K562 (cell line): ENCODE results near the gene CCL24. TPM values are rescaled to one million over a fixed set of nuclear protein-coding genes. Genes with fewer than 3 reads are reported as not detected.
A peak's percentile ranks its signal among the peaks of the same experiment; 100 is the strongest.

Experiments
- ATF7 ChIP-seq: fragments of 450-650 bp; IDR thresholded peaks from 2 replicates; pipeline ENCODE4 v1.7.1; 2014; ENCODE audit warnings: mild to moderate bottlenecking, moderate library complexity
- BCL6 ChIP-seq: fragments of 250-450 bp; sonication (Bioruptor Pico); IDR thresholded peaks from 2 replicates; pipeline ENCODE4 v1.4.0; 2020
- CHCHD3 ChIP-seq: fragments of 250-450 bp; sonication (Bioruptor Pico); IDR thresholded peaks from 2 replicates; pipeline ENCODE4 v2.1.2; 2022; ENCODE audit warnings: mild to moderate bottlenecking
- FIP1L1 ChIP-seq: fragments of 200-400 bp; formaldehyde crosslinking; IDR thresholded peaks from 2 replicates; pipeline ENCODE4 v1.6.1; 2018; ENCODE audit warnings: mild to moderate bottlenecking, low read depth, low read length; ENCODE audit not compliant: poor library complexity, severe bottlenecking
- FOXM1 ChIP-seq, 2 experiments: fragments of 450-650 bp in 1 of 2; sonication (generic) in 1 of 2; formaldehyde crosslinking in 1 of 2; IDR thresholded peaks; 2 replicates each; pipeline versions ENCODE4 v1.6.1 to v1.9.0; 2017 to 2022; ENCODE audit warnings: low read depth in 2 of 2, mild to moderate bottlenecking in 2 of 2, missing genetic modification reagents in 1 of 2, moderate library complexity in 1 of 2
- FOXP1 ChIP-seq: sonication (generic); formaldehyde crosslinking; IDR thresholded peaks from 2 replicates; pipeline ENCODE4 v1.8.0; 2022; ENCODE audit warnings: mild to moderate bottlenecking, missing genetic modification reagents
- GABPA ChIP-seq: fragments of 200-800 bp; sonication (Bioruptor generic); conservative IDR thresholded peaks from 2 replicates; pipeline ENCODE4 v1.6.1; 2016; ENCODE audit warnings: low read depth, missing genetic modification characterization, missing compliant biosample characterization
- GATAD2B ChIP-seq: fragments of 450-650 bp; IDR thresholded peaks from 2 replicates; pipeline ENCODE4 v1.6.1; 2017; ENCODE audit warnings: mild to moderate bottlenecking, borderline replicate concordance
- MIER1 ChIP-seq: fragments of 450-650 bp; IDR thresholded peaks from 2 replicates; pipeline ENCODE4 v1.6.1; 2016; ENCODE audit warnings: antibody characterized with exemption, mild to moderate bottlenecking, low read depth
- NFXL1 ChIP-seq: fragments of 450-650 bp; formaldehyde crosslinking; IDR thresholded peaks from 2 replicates; pipeline ENCODE4 v1.4.0; 2021; ENCODE audit warnings: mild to moderate bottlenecking
- NR3C1 ChIP-seq: sonication (generic); formaldehyde crosslinking; IDR thresholded peaks from 2 replicates; pipeline ENCODE4 v1.8.1; 2022; ENCODE audit warnings: missing genetic modification reagents
- RB1 ChIP-seq: fragments of 450-650 bp; IDR thresholded peaks from 2 replicates; pipeline ENCODE4 v1.6.1; 2017; ENCODE audit warnings: low read depth, mild to moderate bottlenecking
- RHOXF2B ChIP-seq: fragments of 250-450 bp; sonication (Bioruptor Pico); conservative IDR thresholded peaks from 2 replicates; pipeline ENCODE4 v1.5.1; 2021
- RUNX1 ChIP-seq: sonication (generic); IDR thresholded peaks from 2 replicates; pipeline ENCODE4 v1.6.1; 2016; ENCODE audit warnings: antibody characterized with exemption, low read depth
- TCFL5 ChIP-seq: fragments of 250-450 bp; sonication (Bioruptor Pico); conservative IDR thresholded peaks from 2 replicates; pipeline ENCODE4 v1.6.1; 2021; ENCODE audit warnings: mild to moderate bottlenecking, moderate library complexity, matching md5 sums
- TRIM24 ChIP-seq, 2 experiments: fragments of 450-650 bp; IDR thresholded peaks; 2 replicates each; pipeline ENCODE4 v1.6.1; 2016
- ZNF175 ChIP-seq: fragments of 200-800 bp; sonication (Bioruptor generic); IDR thresholded peaks from 2 replicates; pipeline ENCODE4 v1.6.1; 2016; ENCODE audit warnings: low read depth, mild to moderate bottlenecking, missing genetic modification characterization, missing compliant biosample characterization
- ZNF282 ChIP-seq: sonication (generic); formaldehyde crosslinking; IDR thresholded peaks from 2 replicates; pipeline ENCODE4 v1.8.1; 2023; ENCODE audit warnings: missing genetic modification reagents
- ZNF444 ChIP-seq: fragments of 250-450 bp; sonication (Bioruptor Pico); IDR thresholded peaks from 2 replicates; pipeline ENCODE4 v1.4.0; 2020; ENCODE audit warnings: mild to moderate bottlenecking, moderate library complexity
- ZNF699 ChIP-seq: fragments of 250-450 bp; sonication (Bioruptor Pico); IDR thresholded peaks from 2 replicates; pipeline ENCODE4 v1.8.0; 2021; ENCODE audit warnings: mild to moderate bottlenecking, moderate library complexity; ENCODE audit not compliant: insufficient replicate concordance
- ZNF778 ChIP-seq: fragments of 450-650 bp; formaldehyde crosslinking; IDR thresholded peaks from 2 replicates; pipeline ENCODE4 v1.4.0; 2020; ENCODE audit warnings: mild to moderate bottlenecking, moderate library complexity
- polyA plus RNA-seq, 8 experiments: library from polyadenylated mRNA; depleted of rRNA in 4 of 8; stranded (reverse) in 5 of 8; unstranded in 3 of 8; fragments of >200 nt; fragmentation: Nextera tagmentation in 2 of 8; fragmentation: Illumina TruSeq in 1 of 8; extraction: Ambion mirVana in 2 of 8; extraction: Trizol in 1 of 8; gene quantifications; 2 replicates each; pipeline versions ENCODE4 v1.2.1 to v1.2.3, GENCODE V29; 2011 to 2014; ENCODE audit warnings: inconsistent platforms in 1 of 8, missing spikeins in 1 of 8
- total RNA-seq, 7 experiments: library from RNA; depleted of rRNA in 6 of 7; stranded (reverse); fragments of >200 nt in 6 of 7; fragmentation: Illumina TruSeq in 2 of 7; extraction: Trizol in 2 of 7; gene quantifications; 2 replicates each; pipeline versions ENCODE4 v1.2.1 to v1.2.3, GENCODE V29; 2011 to 2021; ENCODE audit warnings: low replicate concordance in 1 of 7
- TF ChIP-seq, protein P1 (sequence below), 2 experiments: fragments of 450-650 bp; IDR thresholded peaks; 2 replicates each; pipeline ENCODE4 v1.6.1; 2016
- TF ChIP-seq, protein P2 (sequence below): IDR thresholded peaks from 2 replicates; pipeline ENCODE4 v1.6.1; 2012; ENCODE audit warnings: low read depth, low read length, improper control_type of control experiment, borderline replicate concordance
- TF ChIP-seq, protein P3 (sequence below): sonication (generic); formaldehyde crosslinking; IDR thresholded peaks from 2 replicates; pipeline ENCODE4 v1.8.1; 2023; ENCODE audit warnings: mild to moderate bottlenecking, missing genetic modification reagents
- TF ChIP-seq, protein P4 (sequence below), 2 experiments: IDR thresholded peaks; 2 replicates each; pipeline ENCODE4 v1.6.1; 2011; ENCODE audit warnings: borderline replicate concordance in 1 of 2, control low read depth in 1 of 2, low read depth in 1 of 2, low read length in 1 of 2, mild to moderate bottlenecking in 1 of 2, mixed read lengths in 1 of 2, moderate library complexity in 1 of 2; ENCODE audit not compliant: insufficient read depth in 1 of 2, insufficient read length in 1 of 2, poor library complexity in 1 of 2, severe bottlenecking in 1 of 2; ENCODE audit errors: extremely low read depth in 1 of 2

Gene CCL24
- total and polyA plus RNA-seq, 9 of the 15 experiments (the other 6 are each of a cell fraction or from before 2014, with no cell fraction given): 0.45 to 3.6 (median 0.95) TPM; not detected in 1

DNA sequence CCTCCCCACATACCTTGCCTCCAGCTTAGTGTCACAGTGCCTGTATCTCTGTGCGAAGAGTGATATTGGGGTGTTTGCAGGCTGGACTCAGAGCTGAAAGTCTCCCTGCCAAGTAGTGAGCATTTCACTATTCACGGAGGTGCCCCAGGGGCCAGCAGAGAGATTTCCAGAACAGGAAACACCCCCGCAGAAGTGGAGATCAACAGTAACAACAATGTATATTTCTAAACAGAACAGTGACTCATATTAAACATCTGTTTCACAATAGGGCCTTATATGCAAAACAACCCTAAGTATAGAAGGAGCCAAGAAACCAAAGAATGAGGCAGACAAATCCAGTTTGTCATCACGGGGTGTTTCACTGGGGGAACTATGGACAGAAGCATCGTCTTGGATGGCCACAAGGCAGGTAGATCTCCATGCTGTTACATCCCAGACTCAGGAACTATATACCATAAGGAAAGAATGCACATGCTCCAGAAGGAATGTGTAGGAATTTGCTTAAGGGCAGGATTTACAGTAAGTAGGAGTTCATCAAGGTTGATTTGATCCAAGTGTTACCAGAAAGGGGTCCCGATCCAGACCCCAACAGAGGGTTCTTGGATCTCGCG, 29.3 kb upstream of the CCL24 start (continued):
- TF ChIP-seq, protein P1, sequence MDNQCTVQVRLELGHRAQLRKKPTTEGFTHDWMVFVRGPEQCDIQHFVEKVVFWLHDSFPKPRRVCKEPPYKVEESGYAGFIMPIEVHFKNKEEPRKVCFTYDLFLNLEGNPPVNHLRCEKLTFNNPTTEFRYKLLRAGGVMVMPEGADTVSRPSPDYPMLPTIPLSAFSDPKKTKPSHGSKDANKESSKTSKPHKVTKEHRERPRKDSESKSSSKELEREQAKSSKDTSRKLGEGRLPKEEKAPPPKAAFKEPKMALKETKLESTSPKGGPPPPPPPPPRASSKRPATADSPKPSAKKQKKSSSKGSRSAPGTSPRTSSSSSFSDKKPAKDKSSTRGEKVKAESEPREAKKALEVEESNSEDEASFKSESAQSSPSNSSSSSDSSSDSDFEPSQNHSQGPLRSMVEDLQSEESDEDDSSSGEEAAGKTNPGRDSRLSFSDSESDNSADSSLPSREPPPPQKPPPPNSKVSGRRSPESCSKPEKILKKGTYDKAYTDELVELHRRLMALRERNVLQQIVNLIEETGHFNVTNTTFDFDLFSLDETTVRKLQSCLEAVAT (IDR thresholded peaks at IDR 0.05): no peak
- no peak for TF ChIP-seq RUNX1
- no peak for TF ChIP-seq ZNF282 (CRISPR knock-in tag)
- no peak for TF ChIP-seq NR3C1 (CRISPR knock-in tag)
- TF ChIP-seq ATF7: peak; percentile 51; the same call in 1 of the 2 replicates
- no peak for TF ChIP-seq NFXL1 (CRISPR knock-in tag)
- TF ChIP-seq, protein P2, sequence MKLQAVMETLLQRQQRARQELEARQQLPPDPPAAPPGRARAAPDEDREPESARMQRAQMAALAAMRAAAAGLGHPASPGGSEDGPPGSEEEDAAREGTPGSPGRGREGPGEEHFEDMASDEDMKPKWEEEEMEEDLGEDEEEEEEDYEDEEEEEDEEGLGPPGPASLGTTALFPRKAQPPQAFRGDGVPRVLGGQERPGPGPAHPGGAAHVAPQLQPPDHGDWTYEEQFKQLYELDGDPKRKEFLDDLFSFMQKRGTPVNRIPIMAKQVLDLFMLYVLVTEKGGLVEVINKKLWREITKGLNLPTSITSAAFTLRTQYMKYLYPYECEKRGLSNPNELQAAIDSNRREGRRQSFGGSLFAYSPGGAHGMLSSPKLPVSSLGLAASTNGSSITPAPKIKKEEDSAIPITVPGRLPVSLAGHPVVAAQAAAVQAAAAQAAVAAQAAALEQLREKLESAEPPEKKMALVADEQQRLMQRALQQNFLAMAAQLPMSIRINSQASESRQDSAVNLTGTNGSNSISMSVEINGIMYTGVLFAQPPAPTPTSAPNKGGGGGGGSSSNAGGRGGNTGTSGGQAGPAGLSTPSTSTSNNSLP: no peak
- TF ChIP-seq ZNF175 (CRISPR knock-in tag): no peak
- TF ChIP-seq GABPA (tag): 0 out of 2 replicates have a peak, but pooled peaks have one; percentile 37
- no peak for TF ChIP-seq ZNF699 (CRISPR knock-in tag)
- peak; percentile 12 to 58; a peak in 3 of 4 replicates for TF ChIP-seq TRIM24 (IDR thresholded peaks at IDR 0.05)
- no peak for TF ChIP-seq FIP1L1
- no peak for TF ChIP-seq ZNF778
- peak; percentile 72; the same call in 1 of the 2 replicates for TF ChIP-seq CHCHD3 (CRISPR knock-in tag)
- TF ChIP-seq GATAD2B: no peak
- TF ChIP-seq FOXP1 (CRISPR knock-in tag): 0 out of 2 replicates have a peak, but pooled peaks have one; percentile 26
- TF ChIP-seq, protein P3, sequence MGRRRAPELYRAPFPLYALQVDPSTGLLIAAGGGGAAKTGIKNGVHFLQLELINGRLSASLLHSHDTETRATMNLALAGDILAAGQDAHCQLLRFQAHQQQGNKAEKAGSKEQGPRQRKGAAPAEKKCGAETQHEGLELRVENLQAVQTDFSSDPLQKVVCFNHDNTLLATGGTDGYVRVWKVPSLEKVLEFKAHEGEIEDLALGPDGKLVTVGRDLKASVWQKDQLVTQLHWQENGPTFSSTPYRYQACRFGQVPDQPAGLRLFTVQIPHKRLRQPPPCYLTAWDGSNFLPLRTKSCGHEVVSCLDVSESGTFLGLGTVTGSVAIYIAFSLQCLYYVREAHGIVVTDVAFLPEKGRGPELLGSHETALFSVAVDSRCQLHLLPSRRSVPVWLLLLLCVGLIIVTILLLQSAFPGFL: no peak
- no peak for TF ChIP-seq RB1
- TF ChIP-seq RHOXF2B (CRISPR knock-in tag): no peak
- no peak for TF ChIP-seq ZNF444
- no peak for TF ChIP-seq BCL6 (CRISPR knock-in tag)
- TF ChIP-seq TCFL5 (CRISPR knock-in tag): no peak
- no peak for TF ChIP-seq FOXM1 (IDR thresholded peaks at IDR 0.05; ENCODE audit: low read depth)
- no peak for TF ChIP-seq FOXM1 (CRISPR knock-in tag; IDR thresholded peaks at IDR 0.05; ENCODE audit: low read depth)
- no peak for TF ChIP-seq MIER1
- TF ChIP-seq, protein P4, sequence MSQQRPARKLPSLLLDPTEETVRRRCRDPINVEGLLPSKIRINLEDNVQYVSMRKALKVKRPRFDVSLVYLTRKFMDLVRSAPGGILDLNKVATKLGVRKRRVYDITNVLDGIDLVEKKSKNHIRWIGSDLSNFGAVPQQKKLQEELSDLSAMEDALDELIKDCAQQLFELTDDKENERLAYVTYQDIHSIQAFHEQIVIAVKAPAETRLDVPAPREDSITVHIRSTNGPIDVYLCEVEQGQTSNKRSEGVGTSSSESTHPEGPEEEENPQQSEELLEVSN (IDR thresholded peaks at IDR 0.05; ENCODE audit: borderline replicate concordance in 1 of 2, extremely low read depth in 1 of 2, insufficient read depth in 1 of 2, insufficient read length in 1 of 2, low read depth in 1 of 2, low read length in 1 of 2, poor library complexity in 1 of 2, severe bottlenecking in 1 of 2): peak in 1 of 2 experiments; percentile 54
